ENCODE data around the gene ZBTB5.

DNA sequence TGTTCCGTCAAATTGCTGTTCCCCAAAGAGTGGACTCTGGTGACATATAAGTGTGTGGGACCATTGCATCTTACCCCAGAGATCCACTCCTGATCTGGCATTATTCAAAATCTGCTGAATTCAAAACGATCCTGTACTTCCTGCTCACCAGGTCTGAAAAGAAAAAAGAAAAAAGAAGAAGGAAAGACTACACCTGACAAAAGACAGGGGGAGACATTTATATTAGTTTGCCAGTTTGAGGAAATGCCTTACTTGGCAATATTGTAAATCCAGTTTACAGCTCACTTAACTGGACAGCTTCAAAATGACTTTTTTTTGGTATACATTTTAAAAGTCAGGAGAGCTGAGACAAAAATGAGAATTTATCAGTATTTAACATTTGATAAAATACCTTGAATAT is 57.8 kb downstream of the ZBTB5 start:
- TF ChIP-seq, protein P1, sequence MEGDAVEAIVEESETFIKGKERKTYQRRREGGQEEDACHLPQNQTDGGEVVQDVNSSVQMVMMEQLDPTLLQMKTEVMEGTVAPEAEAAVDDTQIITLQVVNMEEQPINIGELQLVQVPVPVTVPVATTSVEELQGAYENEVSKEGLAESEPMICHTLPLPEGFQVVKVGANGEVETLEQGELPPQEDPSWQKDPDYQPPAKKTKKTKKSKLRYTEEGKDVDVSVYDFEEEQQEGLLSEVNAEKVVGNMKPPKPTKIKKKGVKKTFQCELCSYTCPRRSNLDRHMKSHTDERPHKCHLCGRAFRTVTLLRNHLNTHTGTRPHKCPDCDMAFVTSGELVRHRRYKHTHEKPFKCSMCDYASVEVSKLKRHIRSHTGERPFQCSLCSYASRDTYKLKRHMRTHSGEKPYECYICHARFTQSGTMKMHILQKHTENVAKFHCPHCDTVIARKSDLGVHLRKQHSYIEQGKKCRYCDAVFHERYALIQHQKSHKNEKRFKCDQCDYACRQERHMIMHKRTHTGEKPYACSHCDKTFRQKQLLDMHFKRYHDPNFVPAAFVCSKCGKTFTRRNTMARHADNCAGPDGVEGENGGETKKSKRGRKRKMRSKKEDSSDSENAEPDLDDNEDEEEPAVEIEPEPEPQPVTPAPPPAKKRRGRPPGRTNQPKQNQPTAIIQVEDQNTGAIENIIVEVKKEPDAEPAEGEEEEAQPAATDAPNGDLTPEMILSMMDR (IDR thresholded peaks at IDR 0.05; ENCODE audit: insufficient read depth, low read length, poor library complexity, severe bottlenecking), result peak; percentile 70
- no peak for TF ChIP-seq EZH2phosphoT487 (conservative IDR thresholded peaks at IDR 0.05; ENCODE audit: low read length)
